ENCODE results near the gene FCN1.

The FCN1 gene

DNA sequence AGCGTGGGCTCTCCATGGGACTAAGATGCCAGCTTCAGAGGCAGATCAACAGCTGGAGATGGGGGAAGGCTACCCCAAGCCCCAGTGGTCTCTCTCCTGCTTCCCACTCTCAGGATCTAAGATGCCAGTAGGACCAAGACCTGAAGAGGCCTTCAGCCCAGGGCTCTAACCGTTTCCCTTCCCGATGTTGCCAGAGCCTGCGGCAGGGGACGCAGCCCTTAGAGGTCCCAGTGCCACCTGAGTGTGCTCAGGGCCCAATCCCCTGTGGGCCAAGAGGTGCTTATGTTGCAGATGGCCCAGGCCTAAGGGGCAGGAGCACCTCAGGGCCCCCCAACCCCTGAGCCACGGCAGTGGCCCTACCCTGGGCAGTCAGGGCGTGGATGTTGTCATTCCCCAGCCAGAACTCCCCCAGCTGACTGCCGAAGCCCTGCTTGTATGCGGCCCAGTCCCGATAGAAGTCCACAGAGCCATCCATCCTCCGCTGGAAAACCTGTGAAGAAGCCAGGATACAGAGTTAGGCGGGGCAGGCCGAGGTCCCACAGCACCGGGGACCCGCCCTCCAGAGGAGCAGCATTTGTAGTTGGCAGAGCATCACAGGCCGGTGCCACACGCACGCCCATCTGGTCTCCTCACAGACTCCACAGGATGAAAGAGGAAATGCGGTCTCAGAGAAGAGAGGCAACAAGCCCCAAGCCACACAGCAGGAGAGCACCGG lies 5.4 kb downstream of the FCN1 start:
- H3K27ac ChIP-seq, result no peak overlapping the region
- TF ChIP-seq, protein P1, sequence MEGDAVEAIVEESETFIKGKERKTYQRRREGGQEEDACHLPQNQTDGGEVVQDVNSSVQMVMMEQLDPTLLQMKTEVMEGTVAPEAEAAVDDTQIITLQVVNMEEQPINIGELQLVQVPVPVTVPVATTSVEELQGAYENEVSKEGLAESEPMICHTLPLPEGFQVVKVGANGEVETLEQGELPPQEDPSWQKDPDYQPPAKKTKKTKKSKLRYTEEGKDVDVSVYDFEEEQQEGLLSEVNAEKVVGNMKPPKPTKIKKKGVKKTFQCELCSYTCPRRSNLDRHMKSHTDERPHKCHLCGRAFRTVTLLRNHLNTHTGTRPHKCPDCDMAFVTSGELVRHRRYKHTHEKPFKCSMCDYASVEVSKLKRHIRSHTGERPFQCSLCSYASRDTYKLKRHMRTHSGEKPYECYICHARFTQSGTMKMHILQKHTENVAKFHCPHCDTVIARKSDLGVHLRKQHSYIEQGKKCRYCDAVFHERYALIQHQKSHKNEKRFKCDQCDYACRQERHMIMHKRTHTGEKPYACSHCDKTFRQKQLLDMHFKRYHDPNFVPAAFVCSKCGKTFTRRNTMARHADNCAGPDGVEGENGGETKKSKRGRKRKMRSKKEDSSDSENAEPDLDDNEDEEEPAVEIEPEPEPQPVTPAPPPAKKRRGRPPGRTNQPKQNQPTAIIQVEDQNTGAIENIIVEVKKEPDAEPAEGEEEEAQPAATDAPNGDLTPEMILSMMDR (conservative IDR thresholded peaks at IDR 0.05), result no peak

- TF ChIP-seq, protein P1 (conservative IDR thresholded peaks at IDR 0.05), result no peak
- H3K27ac ChIP-seq, result no peak overlapping the region
Measured at GRCh38 chr9:134909511-134910481, 7.9 kb downstream of the FCN1 start.

DNA sequence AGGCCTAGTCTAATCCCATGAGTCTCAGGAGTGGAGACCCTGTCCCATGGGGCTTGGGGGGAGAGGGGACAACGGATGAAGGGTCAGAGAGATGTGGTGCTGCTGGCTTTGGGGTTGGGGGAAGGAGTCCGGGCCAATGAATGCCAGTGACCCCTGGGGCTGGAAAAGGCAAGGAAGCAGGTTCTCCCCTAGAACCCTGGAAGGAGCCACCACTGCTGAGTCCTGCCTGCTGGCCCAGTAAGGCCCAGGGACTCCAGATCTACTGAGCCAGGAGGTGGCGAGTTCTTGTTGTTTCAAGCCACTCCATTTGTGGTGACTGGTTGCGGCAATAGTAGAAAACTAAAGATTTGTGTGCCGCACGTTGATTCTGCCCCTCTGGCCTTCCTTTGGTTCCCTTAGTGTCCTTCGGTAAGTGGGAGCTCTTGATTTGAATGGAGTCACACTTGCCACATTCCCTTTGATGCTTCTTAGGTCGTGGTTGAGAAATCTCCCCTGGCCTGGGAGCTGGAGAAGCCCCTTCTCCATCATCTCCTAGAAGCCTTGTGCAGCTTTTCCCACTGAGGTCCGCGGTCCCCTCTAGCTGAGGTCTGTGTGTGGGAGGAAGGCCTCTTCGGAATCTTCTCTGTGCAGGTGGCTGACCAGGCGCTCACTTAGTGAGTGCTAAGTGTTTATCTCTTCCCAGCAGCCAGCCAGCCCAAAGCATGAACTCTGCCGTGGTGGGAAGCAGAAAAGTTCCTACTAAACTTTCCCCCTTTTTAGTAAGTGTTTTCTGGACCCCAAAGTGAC lies 9.0 kb downstream of the FCN1 start:
- H3K27ac ChIP-seq, result no peak overlapping the region
- TF ChIP-seq, protein P1 (conservative IDR thresholded peaks at IDR 0.05), result no peak

GRCh38 chr9:134902936-134903335 lies 14.8 kb downstream of the FCN1 start:
- TF ChIP-seq, protein P1 (conservative IDR thresholded peaks at IDR 0.05), result no peak
- no peak overlapping the region for H3K27ac ChIP-seq

- TF ChIP-seq, protein P1 (conservative IDR thresholded peaks at IDR 0.05), result no peak; the same call in 1 of the 2 replicates
- no peak overlapping the region for H3K27ac ChIP-seq
Measured at GRCh38 chr9:134899818-134900217, 17.9 kb downstream of the FCN1 start.

- TF ChIP-seq, protein P1 (conservative IDR thresholded peaks at IDR 0.05), result no peak
Measured at GRCh38 chr9:134899168-134899567, 18.5 kb downstream of the FCN1 start.

More at GRCh38 chr9:134899168-134899567, 18.5 kb downstream of the FCN1 start:
- H3K27ac ChIP-seq, result no peak overlapping the region

All from VCaP (cell line).